Spleen (tissue), 7 donors: Measurements from ENCODE around the gene SF3B5.

Experiments
- POLR2A ChIP-seq, 3 donors: fragments of 450-650 bp; IDR thresholded peaks; one replicate each; pipeline ENCODE4 v1.5.1; 2017; ENCODE audit warnings: antibody characterized with exemption in 3 of 3, mild to moderate bottlenecking in 1 of 3
- POLR2AphosphoS5 ChIP-seq, 3 donors: sonication (generic); formaldehyde crosslinking; IDR thresholded peaks; one replicate each; pipeline ENCODE4 v1.5.1; 2017; ENCODE audit warnings: antibody characterized with exemption in 3 of 3
- TF ChIP-seq, protein P1 (sequence below), 11 experiments: fragments of 200-600 bp in 7 of 11; fragments of 450-650 bp in 4 of 11; sonication (generic) in 4 of 11; IDR thresholded peaks in 8 of 11; conservative IDR thresholded peaks in 3 of 11; 1 replicate in 7 of 11; 2 replicates in 4 of 11; pipeline versions ENCODE4 v1.4.0 to v1.8.0; 2016 to 2021; ENCODE audit warnings: antibody characterized with exemption in 11 of 11, inconsistent platforms in 4 of 11, mild to moderate bottlenecking in 1 of 11
- donor health status: DM: no; HTN: no; CAD: no; lungs with moderate emphysema.
- donor health status: DM: no; HTN: no; CAD: no.
- donor health status: DM: no; HTN: no; CAD: no.

DNA sequence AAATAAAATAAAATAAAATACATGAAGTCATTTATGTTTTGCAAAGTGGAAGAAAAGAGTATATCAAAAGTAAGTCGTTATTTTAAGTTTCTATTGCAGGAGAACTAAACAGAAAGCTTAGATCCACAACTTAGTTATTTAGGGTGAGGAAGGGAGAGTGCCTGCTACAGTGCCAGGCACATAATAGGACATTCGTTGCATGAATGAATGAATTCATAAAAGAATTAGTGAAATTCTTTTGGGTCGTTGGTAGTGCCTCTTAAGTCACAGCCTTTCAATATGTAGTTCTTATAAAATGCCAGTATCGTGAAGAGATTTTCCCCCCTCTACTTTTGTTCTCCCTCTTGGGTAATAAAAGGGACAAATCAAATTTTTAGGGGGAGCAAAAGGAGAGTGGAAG, 29.1 kb downstream of the SF3B5 start:
- TF ChIP-seq, protein P1, sequence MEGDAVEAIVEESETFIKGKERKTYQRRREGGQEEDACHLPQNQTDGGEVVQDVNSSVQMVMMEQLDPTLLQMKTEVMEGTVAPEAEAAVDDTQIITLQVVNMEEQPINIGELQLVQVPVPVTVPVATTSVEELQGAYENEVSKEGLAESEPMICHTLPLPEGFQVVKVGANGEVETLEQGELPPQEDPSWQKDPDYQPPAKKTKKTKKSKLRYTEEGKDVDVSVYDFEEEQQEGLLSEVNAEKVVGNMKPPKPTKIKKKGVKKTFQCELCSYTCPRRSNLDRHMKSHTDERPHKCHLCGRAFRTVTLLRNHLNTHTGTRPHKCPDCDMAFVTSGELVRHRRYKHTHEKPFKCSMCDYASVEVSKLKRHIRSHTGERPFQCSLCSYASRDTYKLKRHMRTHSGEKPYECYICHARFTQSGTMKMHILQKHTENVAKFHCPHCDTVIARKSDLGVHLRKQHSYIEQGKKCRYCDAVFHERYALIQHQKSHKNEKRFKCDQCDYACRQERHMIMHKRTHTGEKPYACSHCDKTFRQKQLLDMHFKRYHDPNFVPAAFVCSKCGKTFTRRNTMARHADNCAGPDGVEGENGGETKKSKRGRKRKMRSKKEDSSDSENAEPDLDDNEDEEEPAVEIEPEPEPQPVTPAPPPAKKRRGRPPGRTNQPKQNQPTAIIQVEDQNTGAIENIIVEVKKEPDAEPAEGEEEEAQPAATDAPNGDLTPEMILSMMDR (IDR thresholded peaks at IDR 0.05 in 8 of 11, conservative IDR thresholded peaks at IDR 0.05 in 3 of 11): no peak
- TF ChIP-seq POLR2AphosphoS5 (IDR thresholded peaks at IDR 0.05) (no peak), POLR2A (IDR thresholded peaks at IDR 0.05) (no peak)
